ENCODE measurements around the gene BECN2.

BECN2 gene

DNA sequence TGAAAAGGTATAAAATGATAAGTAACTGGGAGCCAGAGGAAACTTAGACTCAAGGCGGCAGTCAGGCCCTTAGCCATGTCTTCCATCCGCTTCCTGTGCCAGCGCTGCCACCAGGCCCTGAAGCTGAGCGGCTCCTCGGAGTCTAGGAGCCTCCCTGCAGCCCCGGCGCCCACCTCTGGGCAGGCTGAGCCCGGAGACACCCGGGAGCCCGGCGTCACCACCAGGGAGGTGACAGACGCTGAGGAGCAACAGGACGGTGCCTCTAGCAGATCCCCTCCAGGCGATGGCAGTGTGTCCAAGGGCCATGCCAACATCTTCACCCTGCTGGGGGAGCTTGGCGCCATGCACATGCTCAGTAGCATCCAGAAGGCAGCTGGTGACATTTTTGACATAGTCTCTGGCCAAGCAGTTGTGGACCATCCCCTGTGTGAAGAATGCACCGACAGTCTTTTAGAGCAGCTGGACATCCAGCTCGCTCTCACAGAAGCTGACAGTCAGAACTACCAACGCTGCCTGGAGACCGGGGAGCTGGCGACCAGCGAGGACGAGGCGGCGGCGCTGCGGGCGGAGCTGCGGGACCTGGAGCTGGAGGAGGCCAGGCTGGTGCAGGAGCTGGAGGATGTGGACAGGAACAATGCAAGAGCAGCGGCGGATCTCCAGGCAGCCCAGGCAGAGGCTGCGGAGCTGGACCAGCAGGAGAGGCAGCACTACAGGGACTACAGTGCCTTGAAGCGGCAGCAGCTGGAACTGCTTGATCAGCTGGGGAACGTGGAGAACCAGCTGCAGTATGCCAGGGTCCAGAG, at the start of gene BECN2:
TSS of gene BECN2 (plus strand) at position 76 of the 803 bp plus-strand sequence. CDS start at position 76, 0 bp downstream.
- DNase-seq (ENCODE audit: low read depth in 2 of 2): no peak

DNA sequence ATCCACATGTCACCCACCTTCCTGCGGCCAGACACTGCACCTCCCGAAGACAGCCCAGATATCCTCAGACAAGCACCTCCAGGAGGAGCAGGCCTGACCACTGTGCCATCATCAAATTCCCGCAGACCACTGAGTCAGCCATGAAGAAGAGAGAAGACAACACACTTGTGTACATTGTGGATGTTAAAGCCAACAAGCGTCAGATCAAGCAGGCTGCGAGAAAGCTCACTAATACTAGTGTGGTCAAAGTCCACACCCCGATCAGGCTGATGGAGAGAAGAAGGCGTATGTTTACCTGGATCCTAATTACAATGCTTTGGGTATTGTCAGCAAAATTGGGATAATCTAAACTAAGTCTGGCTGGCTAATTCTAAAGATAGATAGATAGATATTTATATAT, 41.4 kb upstream of the BECN2 start:
- DNase-seq (ENCODE audit: low read depth in 2 of 2): no peak

- no peak for DNase-seq (ENCODE audit: low read depth in 2 of 2)
Observed at GRCh38 chr1:241917487-241917886, 40.1 kb upstream of the BECN2 start.

- DNase-seq (ENCODE audit: low read depth in 2 of 2): peak; percentile 60 to 64
Observed at GRCh38 chr1:241918879-241919278, 38.7 kb upstream of the BECN2 start.

GRCh38 chr1:241924080-241924808, 33.3 kb upstream of the BECN2 start:
- DNase-seq (ENCODE audit: low read depth in 2 of 2): no peak

DNA sequence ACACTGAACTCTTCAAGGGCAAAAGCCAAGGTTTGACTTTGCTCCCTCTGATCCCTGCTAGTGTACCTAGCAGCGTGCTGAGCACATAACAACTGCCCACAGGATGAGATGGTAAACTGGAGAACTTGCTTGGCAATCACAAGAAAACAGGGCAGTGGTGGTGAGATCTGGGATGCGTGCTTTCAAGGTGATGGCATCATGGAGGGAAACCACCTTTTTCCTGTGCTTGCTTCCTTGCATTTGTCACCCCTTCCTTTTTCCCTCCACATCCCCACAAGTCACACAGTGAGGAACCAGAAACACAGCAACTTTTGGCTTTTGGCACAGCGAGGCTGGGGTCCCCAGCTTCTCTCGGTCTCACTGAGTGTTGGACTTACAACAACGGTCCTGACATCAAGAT, 31.4 kb upstream of the BECN2 start:
- no peak for DNase-seq (ENCODE audit: low read depth in 2 of 2)

DNA sequence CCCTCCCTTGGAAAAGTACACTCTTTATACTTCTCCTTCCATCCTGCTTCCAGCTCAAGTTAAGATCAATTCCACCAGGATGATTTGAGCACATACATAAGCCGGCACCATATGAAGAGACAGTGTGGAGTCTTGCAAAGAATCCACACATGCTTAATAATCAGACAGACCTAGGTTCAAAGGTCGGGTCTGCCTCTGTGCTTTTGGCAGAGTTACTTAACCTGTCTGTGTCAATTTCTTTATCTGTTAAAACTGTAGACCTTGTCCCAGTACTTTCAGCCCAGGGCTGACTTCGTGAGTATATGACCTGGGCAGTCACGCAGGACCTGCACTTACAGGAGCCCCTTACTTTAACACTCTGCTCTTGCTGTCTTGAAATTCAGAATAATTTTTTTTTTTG, 30.2 kb upstream of the BECN2 start:
- DNase-seq (ENCODE audit: low read depth in 2 of 2): no peak

- DNase-seq (ENCODE audit: low read depth in 2 of 2): no peak
Observed at GRCh38 chr1:241932845-241933244, 24.7 kb upstream of the BECN2 start.

GRCh38 chr1:241934201-241934848, 23.2 kb upstream of the BECN2 start:
- peak; percentile 32 for DNase-seq (ENCODE audit: low read depth in 2 of 2)

- no peak for DNase-seq (ENCODE audit: low read depth in 2 of 2)
Observed at GRCh38 chr1:241934866-241935265, 22.7 kb upstream of the BECN2 start.

DNA sequence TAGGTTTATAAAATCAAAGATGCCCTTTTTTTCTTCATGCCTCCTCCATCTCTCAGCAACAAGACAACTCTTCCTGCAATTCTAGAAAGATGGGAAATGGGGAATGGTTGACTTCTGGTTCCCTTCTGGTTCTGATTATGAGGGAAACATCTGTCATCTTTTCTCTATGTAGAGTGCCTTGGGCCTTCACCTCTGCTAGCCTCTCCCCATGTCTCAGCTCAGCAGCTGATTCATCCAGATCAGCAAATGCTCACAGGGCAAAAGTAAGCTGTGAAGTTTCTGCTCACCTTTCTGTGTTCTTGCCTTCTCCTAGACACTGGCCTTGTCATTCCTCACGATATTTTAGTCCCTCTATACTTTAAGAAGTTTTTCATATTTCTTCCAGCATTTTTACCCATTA, 17.8 kb upstream of the BECN2 start:
- DNase-seq (ENCODE audit: low read depth in 2 of 2): no peak

DNA sequence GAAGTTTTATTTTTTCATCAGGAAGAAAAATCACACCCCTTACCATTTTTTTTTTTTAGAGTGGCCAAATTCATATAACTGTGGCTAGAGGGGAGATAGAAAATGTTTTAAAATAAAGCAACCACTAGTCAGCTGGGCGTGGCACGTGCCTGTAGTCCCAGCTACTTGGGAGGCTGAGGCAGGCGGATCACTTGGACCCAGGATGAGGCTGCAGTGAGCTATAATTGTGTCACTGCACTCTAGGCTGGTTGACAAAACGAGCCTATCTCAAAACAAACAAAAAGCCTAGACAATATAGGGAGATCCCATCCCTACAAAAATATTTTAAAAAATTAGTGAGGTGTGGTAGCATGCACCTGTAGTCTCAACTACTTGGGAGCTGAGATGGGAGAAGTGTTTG, 14.8 kb upstream of the BECN2 start:
- DNase-seq (ENCODE audit: low read depth in 2 of 2): no peak

DNA sequence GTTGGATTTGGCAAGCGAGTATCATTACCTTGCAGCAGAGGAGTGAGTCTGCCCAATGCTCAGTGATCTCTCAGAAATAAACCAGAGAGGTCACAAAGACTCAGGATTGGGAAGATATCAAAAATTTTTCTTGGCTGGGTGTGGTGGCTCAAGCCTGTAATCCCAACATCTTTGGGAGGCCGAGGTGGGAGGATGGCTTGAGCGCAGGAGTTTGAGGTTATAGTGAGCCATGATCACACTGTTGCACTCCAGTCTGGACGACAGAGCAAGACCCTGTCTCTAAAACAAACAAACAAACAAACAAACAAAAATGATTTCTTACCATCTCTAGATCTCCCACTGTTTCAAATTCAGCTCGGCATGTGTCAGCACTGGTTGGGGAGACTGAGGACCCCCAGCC, 13.3 kb upstream of the BECN2 start:
- DNase-seq (ENCODE audit: low read depth in 2 of 2): no peak

DNA sequence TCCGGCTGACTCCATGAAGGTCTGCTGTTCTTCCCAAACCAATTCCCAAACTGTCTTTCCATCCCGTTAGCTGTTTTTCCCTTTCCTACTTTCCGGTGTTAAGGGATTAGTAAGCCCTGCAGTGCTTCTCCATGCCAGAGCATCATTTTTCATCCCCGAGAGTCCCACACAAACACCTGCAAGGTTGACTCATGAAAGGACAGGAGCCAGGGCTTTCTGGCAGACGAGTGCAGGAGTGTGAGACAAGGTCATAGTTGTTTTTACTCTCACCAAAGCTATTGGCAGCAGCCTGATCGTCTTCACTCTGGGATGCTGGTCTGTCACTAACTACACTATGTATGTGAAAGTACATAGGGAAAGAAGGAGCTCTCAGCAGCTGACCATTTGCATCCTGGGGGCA, 10.2 kb upstream of the BECN2 start:
- DNase-seq (ENCODE audit: low read depth in 2 of 2): no peak

DNA sequence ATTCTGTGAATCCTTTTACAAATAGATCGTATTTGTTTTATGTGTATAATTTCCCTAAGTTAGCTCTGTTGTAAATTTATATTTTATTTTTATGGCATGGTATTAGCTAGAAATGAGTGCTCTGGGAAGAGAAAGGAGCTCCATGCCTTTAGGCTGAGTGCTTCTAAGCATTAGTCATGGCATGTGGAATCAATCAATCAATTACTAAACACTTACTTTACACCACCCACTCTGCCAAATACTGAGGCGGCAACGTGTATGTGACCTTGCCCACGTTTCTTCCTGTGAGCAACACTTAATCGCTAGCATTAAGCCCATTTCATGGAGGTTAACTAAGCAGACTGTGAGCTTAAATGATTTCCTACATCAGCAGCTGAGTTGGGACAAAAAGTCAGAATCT, 7.2 kb upstream of the BECN2 start:
- DNase-seq (ENCODE audit: low read depth in 2 of 2): peak; percentile 91

- no peak for DNase-seq (ENCODE audit: low read depth in 2 of 2)
Observed at GRCh38 chr1:241962153-241962552, 4.6 kb downstream of the BECN2 start.

GRCh38 chr1:241963722-241964121, 6.2 kb downstream of the BECN2 start:
- no peak for DNase-seq (ENCODE audit: low read depth in 2 of 2)

GRCh38 chr1:241964550-241965282, 7.1 kb downstream of the BECN2 start:
- no peak for DNase-seq (ENCODE audit: low read depth in 2 of 2)

DNA sequence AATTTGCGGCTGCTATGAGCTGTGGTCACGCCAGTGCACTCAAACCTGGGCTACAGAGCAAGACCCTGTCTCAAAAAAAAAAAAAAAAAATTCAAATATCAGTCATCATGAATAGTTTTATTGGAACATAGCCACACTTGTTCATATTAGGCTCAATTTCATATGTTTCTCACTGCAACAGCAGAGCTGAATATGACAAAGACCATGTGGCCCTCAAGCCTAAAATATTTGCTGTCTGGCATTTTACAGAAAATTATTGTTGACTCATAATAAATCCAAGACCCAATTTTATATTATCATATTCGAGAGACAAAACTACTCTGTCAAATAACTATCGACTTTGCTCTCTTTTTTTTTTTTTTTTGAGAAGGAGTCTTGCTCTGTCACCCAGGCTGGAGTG, 11.0 kb downstream of the BECN2 start:
- DNase-seq (ENCODE audit: low read depth in 2 of 2): no peak

- peak; percentile 57 to 68 for DNase-seq (ENCODE audit: low read depth in 2 of 2)
Observed at GRCh38 chr1:241972703-241973369, 15.3 kb downstream of the BECN2 start.

- no peak for DNase-seq (ENCODE audit: low read depth in 2 of 2)
Observed at GRCh38 chr1:241976229-241976628, 18.7 kb downstream of the BECN2 start.
